RWPE2 (cell line): ENCODE measurements around the gene SH3PXD2A.
A peak's percentile ranks its signal among the peaks of the same experiment; 100 is the strongest.

Experiments
- ATAC-seq: fragments of 200-7000 bp; cut with Tn5 transposase; 3 replicates; pipeline ENCODE4 v1.9.1; 2021; ENCODE audit warnings: low read depth
- DNase-seq: peaks from one replicate; pipeline ENCODE4 v3.0.0-alpha.2; 2020; ENCODE audit warnings: low spot score
- H3K27ac ChIP-seq: fragments of 450-650 bp; 2 replicates; pipeline ENCODE4 v1.5.1; 2017; ENCODE audit warnings: mild to moderate bottlenecking; ENCODE audit not compliant: poor library complexity, severe bottlenecking
- H3K27me3 ChIP-seq: fragments of 250-450 bp; sonication (Bioruptor Pico); 2 replicates; pipeline ENCODE4 v1.5.1; 2021; ENCODE audit warnings: mild to moderate bottlenecking, moderate library complexity; ENCODE audit not compliant: insufficient read depth, poor library complexity, severe bottlenecking
- H3K36me3 ChIP-seq: fragments of 250-450 bp; sonication (Bioruptor Pico); 2 replicates; pipeline ENCODE4 v1.5.1; 2020; ENCODE audit warnings: low read depth, mild to moderate bottlenecking, moderate library complexity
- H3K4me1 ChIP-seq: fragments of 250-450 bp; sonication (Bioruptor Pico); 2 replicates; pipeline ENCODE4 v1.5.1; 2021; ENCODE audit warnings: mild to moderate bottlenecking, moderate library complexity; ENCODE audit not compliant: insufficient read depth, poor library complexity, severe bottlenecking
- H3K4me3 ChIP-seq: fragments of 250-450 bp; sonication (Bioruptor Pico); 2 replicates; pipeline ENCODE4 v1.5.1; 2021; ENCODE audit warnings: mild to moderate bottlenecking, moderate library complexity; ENCODE audit not compliant: severe bottlenecking
- H3K9me3 ChIP-seq: fragments of 250-450 bp; sonication (Bioruptor Pico); 2 replicates; pipeline ENCODE4 v1.5.1; 2021; ENCODE audit warnings: mild to moderate bottlenecking, moderate library complexity; ENCODE audit not compliant: severe bottlenecking
- CTCF ChIP-seq: fragments of 450-650 bp; IDR thresholded peaks from one replicate; pipeline ENCODE4 v1.5.1; 2017; ENCODE audit warnings: mild to moderate bottlenecking, moderate library complexity; ENCODE audit not compliant: poor library complexity, severe bottlenecking

SH3PXD2A gene

GRCh38 chr10:103772096-103772845 is 83.1 kb downstream of the SH3PXD2A start:
- ATAC-seq = peak; percentile 87
- peak; percentile 89 for DNase-seq
- no peaks in the 10 kb centered on the region for H3K27me3 ChIP-seq
- TF ChIP-seq CTCF = no peak
- peaks cover 5% of the 10 kb centered on the region; the same call in 1 of the 2 replicates for H3K36me3 ChIP-seq
- H3K27ac ChIP-seq = peak overlapping the region; percentile 87
- no peak overlapping the region for H3K4me3 ChIP-seq
- no peaks in the 10 kb centered on the region for H3K9me3 ChIP-seq
- peaks cover 21% of the 10 kb centered on the region for H3K4me1 ChIP-seq

GRCh38 chr10:103770139-103770538 is 85.2 kb downstream of the SH3PXD2A start:
- Histone ChIP-seq H3K9me3 (no peaks in the 10 kb centered on the region), H3K4me3 (no peak overlapping the region), H3K4me1 (peaks cover 42% of the 10 kb centered on the region), H3K27ac (no peak overlapping the region), H3K36me3 (peaks cover 21% of the 10 kb centered on the region), H3K27me3 (no peaks in the 10 kb centered on the region)
- no peak for ATAC-seq
- TF ChIP-seq CTCF = no peak
- no peak for DNase-seq

- peaks cover 27% of the 10 kb centered on the region for H3K36me3 ChIP-seq
- H3K27ac ChIP-seq = no peak overlapping the region
- peaks cover 47% of the 10 kb centered on the region for H3K4me1 ChIP-seq
- DNase-seq = no peak
- H3K4me3 ChIP-seq = no peak overlapping the region
- TF ChIP-seq CTCF = no peak
- ATAC-seq = no peak
- H3K27me3 ChIP-seq = no peaks in the 10 kb centered on the region
- H3K9me3 ChIP-seq = no peaks in the 10 kb centered on the region
These were observed 86.2 kb downstream of the SH3PXD2A start for GRCh38 chr10:103769176-103769575.

GRCh38 chr10:103768345-103768744 is 87.0 kb downstream of the SH3PXD2A start:
- peaks cover 29% of the 10 kb centered on the region for H3K36me3 ChIP-seq

More at GRCh38 chr10:103768345-103768744, 87.0 kb downstream of the SH3PXD2A start:
- H3K27me3 ChIP-seq = no peaks in the 10 kb centered on the region
- H3K4me1 ChIP-seq = peaks cover 47% of the 10 kb centered on the region
- DNase-seq (no peak), ATAC-seq (no peak)
- TF ChIP-seq CTCF = no peak
- H3K9me3 ChIP-seq = no peaks in the 10 kb centered on the region
- H3K4me3 ChIP-seq = no peak overlapping the region
- H3K27ac ChIP-seq = peak overlapping the region; percentile 11
